ENCODE measurements around the gene RABGAP1L. TPM values are rescaled to one million over a fixed set of nuclear protein-coding genes. Genes with fewer than 3 reads are reported as not detected.

RABGAP1L gene
- total and polyA plus RNA-seq, 2 donors (not counting 3 experiments of a cell fraction or from before 2014, with no cell fraction given), result 6.4 to 22.2 TPM

DNA sequence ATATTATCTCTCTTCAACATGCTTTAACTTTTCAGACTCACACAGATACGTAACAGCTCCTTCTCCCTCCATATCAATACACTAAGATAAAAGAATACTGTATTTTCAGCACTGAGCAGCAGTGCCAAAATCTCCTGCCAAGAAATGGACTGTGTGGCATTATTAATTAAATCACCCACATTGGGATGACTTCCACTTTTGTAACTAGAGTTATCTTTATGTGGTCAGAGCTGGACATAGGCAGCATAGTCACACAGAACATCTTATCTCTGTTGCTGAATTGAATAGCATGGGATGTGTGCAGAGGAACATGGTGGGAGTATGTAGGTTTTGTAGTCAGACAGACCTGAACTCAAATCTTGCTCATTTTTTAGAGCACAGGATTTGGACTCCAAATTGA, 799.1 kb downstream of the RABGAP1L start:
- Histone ChIP-seq H4K20me1 (replicated peaks; ENCODE audit: control insufficient read depth, extremely low read depth, insufficient read depth, low read length) (no peaks in the 10 kb centered on the region), H3K36me3 (ENCODE audit: control insufficient read depth in 2 of 2, extremely low read depth in 1 of 2, insufficient read depth in 2 of 2, low read length in 2 of 2) (no peaks in the 10 kb centered on the region), H3K27ac (ENCODE audit: insufficient read depth, low read depth, low read length) (no peak overlapping the region), H3K4me3 (replicated peaks in 1 of 3; ENCODE audit: insufficient read depth in 1 of 3, low read depth in 1 of 3, low read length in 3 of 3) (no peak overlapping the region), H3K9ac (replicated peaks; ENCODE audit: extremely low read depth, insufficient read depth, low read length) (no peak overlapping the region), H2AFZ (ENCODE audit: low read depth, low read length) (no peak overlapping the region), H3K9me3 (replicated peaks; ENCODE audit: control insufficient read depth, insufficient read depth, low read length) (no peaks in the 10 kb centered on the region), H3K27me3 (ENCODE audit: control insufficient read depth in 2 of 2, insufficient read depth in 2 of 2, low read length in 2 of 2) (no peaks in the 10 kb centered on the region), H3K79me2 (ENCODE audit: control insufficient read depth, insufficient read depth, low read length) (no peaks in the 10 kb centered on the region), H3K9me1 (replicated peaks; ENCODE audit: control insufficient read depth, extremely low read depth, insufficient read depth, low read length) (no peaks in the 10 kb centered on the region), H3K4me2 (ENCODE audit: insufficient read depth, low read length) (no peak overlapping the region), H3K4me1 (ENCODE audit: control insufficient read depth, extremely low read depth, insufficient read depth, low read length) (no peaks in the 10 kb centered on the region)
- FAIRE-seq (no peak), DNase-seq (ENCODE audit: low read depth, low spot score) (no peak)
- TF ChIP-seq, protein P1, sequence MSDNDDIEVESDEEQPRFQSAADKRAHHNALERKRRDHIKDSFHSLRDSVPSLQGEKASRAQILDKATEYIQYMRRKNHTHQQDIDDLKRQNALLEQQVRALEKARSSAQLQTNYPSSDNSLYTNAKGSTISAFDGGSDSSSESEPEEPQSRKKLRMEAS (IDR thresholded peaks at IDR 0.05; ENCODE audit: insufficient read depth, insufficient read length), result no peak
- TF ChIP-seq EZH2 (IDR thresholded peaks at IDR 0.05; ENCODE audit: borderline replicate concordance, low read depth, low read length, severe bottlenecking) (no peak), JUN (IDR thresholded peaks at IDR 0.05; ENCODE audit: borderline replicate concordance, insufficient read depth, insufficient read length, low read depth) (no peak), POLR2A (IDR thresholded peaks at IDR 0.05; ENCODE audit: low read depth, low read length) (no peak), POLR2AphosphoS5 (IDR thresholded peaks at IDR 0.05; ENCODE audit: insufficient read depth, low read depth, low read length) (no peak), FOS (IDR thresholded peaks at IDR 0.05; ENCODE audit: borderline replicate concordance, insufficient read depth, low read length) (no peak), MYC (IDR thresholded peaks at IDR 0.05; ENCODE audit: low read depth, low read length) (no peak), CTCF (IDR thresholded peaks at IDR 0.05; ENCODE audit: extremely low read depth in 1 of 2, insufficient read depth in 1 of 2, low read depth in 1 of 2, low read length in 2 of 2) (no peak)
- dilution Hi-C loops (cut with MboI; ENCODE audit: extremely low pct_ligation_motif_present, low sequenced_read_pairs) (no loop called here), intact Hi-C loops (cut with micrococcal nuclease) (no loop called here)
- ChIA-PET CTCF (interaction anchor here (0.7 kb wide), 1 partner anchor 10 kb away, joined by 3 read pairs; no protein-coding TSS in a partner anchor), POLR2A (no interaction called here)
- BruUV-seq (replicated peaks), result no TSS peak

Measured in endothelial cell of umbilical vein (primary cell).